DND-41 (cell line): Measurements from ENCODE around the gene SPEM2.
A peak's percentile ranks its signal among the peaks of the same experiment; 100 is the strongest.

Experiments
- ATAC-seq: fragments of 200-7000 bp; cut with Tn5 transposase; 3 replicates; pipeline ENCODE4 v1.9.1; 2021; ENCODE audit warnings: low read depth; ENCODE audit not compliant: insufficient read depth
- DNase-seq: peaks from one replicate; pipeline ENCODE4 v3.0.0-alpha.2; 2020
- H2AFZ ChIP-seq: 2 replicates; pipeline ENCODE4 v1.6.0; 2012; ENCODE audit warnings: low read depth, low read length
- H3K27ac ChIP-seq: 2 replicates; pipeline ENCODE4 v1.5.1; 2012; ENCODE audit warnings: low read length, inconsistent platforms
- H3K27me3 ChIP-seq: fragments of 200-600 bp; sonication (generic); 2 replicates; pipeline ENCODE4 v1.6.0; 2012; ENCODE audit warnings: low read length, mild to moderate bottlenecking, inconsistent platforms; ENCODE audit not compliant: insufficient read depth, poor library complexity
- H3K36me3 ChIP-seq: 2 replicates; pipeline ENCODE4 v1.5.1; 2012; ENCODE audit warnings: low read length, inconsistent platforms; ENCODE audit not compliant: insufficient read depth
- H3K4me1 ChIP-seq: 2 replicates; pipeline ENCODE4 v1.5.1; 2012; ENCODE audit warnings: mild to moderate bottlenecking, low read length; ENCODE audit not compliant: insufficient read depth
- H3K4me2 ChIP-seq: 2 replicates; pipeline ENCODE4 v1.6.0; 2012; ENCODE audit warnings: mild to moderate bottlenecking, moderate library complexity, low read length, inconsistent platforms; ENCODE audit not compliant: insufficient read depth
- H3K4me3 ChIP-seq, 2 experiments: fragments of 200-600 bp in 1 of 2; shearing (Covaris generic) in 1 of 2; 2 replicates each; pipeline ENCODE4 v1.5.1; 2012 to 2016; ENCODE audit warnings: inconsistent platforms in 2 of 2, low read length in 2 of 2, mild to moderate bottlenecking in 2 of 2, low read depth in 1 of 2, moderate library complexity in 1 of 2
- H3K79me2 ChIP-seq: 2 replicates; pipeline ENCODE4 v1.6.0; 2012; ENCODE audit warnings: low read length, inconsistent platforms; ENCODE audit not compliant: insufficient read depth
- H3K9ac ChIP-seq: 2 replicates; pipeline ENCODE4 v1.6.0; 2012; ENCODE audit warnings: low read depth, mild to moderate bottlenecking, inconsistent platforms, low read length, moderate library complexity
- H3K9me3 ChIP-seq: 2 replicates; pipeline ENCODE4 v1.5.1; 2012; ENCODE audit warnings: low read length, moderate library complexity, mild to moderate bottlenecking, inconsistent platforms; ENCODE audit not compliant: insufficient read depth, severe bottlenecking
- H4K20me1 ChIP-seq: 2 replicates; pipeline ENCODE4 v1.6.0; 2012; ENCODE audit warnings: low read length; ENCODE audit not compliant: insufficient read depth
- EZH2 ChIP-seq: IDR thresholded peaks from 3 replicates; pipeline ENCODE4 v1.6.1; 2012; ENCODE audit warnings: borderline replicate concordance, low read depth, mild to moderate bottlenecking, moderate library complexity, low read length, inconsistent platforms; ENCODE audit not compliant: severe bottlenecking
- TF ChIP-seq, protein P1 (sequence below): IDR thresholded peaks from 2 replicates; pipeline ENCODE4 v1.5.1; 2012; ENCODE audit warnings: borderline replicate concordance, low read length, moderate library complexity, mild to moderate bottlenecking; ENCODE audit not compliant: poor library complexity, severe bottlenecking; ENCODE audit errors: extremely low read depth

The SPEM2 gene

GRCh38 chr17:7435676-7436555 is 10.5 kb downstream of the SPEM2 start:
- peak overlapping the region; percentile 72 to 82 for H3K4me3 ChIP-seq
- peak; percentile 53 for DNase-seq
- H3K4me1 ChIP-seq = peaks cover 17% of the 10 kb centered on the region
- H2AFZ ChIP-seq = peak overlapping the region; percentile 86
- H3K36me3 ChIP-seq = peaks cover 4% of the 10 kb centered on the region; the same call in 1 of the 2 replicates
- peaks cover 15% of the 10 kb centered on the region for H3K79me2 ChIP-seq
- no peaks in the 10 kb centered on the region for H3K27me3 ChIP-seq
- no peak for TF ChIP-seq EZH2
- TF ChIP-seq, protein P1, sequence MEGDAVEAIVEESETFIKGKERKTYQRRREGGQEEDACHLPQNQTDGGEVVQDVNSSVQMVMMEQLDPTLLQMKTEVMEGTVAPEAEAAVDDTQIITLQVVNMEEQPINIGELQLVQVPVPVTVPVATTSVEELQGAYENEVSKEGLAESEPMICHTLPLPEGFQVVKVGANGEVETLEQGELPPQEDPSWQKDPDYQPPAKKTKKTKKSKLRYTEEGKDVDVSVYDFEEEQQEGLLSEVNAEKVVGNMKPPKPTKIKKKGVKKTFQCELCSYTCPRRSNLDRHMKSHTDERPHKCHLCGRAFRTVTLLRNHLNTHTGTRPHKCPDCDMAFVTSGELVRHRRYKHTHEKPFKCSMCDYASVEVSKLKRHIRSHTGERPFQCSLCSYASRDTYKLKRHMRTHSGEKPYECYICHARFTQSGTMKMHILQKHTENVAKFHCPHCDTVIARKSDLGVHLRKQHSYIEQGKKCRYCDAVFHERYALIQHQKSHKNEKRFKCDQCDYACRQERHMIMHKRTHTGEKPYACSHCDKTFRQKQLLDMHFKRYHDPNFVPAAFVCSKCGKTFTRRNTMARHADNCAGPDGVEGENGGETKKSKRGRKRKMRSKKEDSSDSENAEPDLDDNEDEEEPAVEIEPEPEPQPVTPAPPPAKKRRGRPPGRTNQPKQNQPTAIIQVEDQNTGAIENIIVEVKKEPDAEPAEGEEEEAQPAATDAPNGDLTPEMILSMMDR = peak; percentile 41
- H3K9ac ChIP-seq = peak overlapping the region; percentile 64
- peak; percentile 32 for ATAC-seq
- no peaks in the 10 kb centered on the region for H3K9me3 ChIP-seq
- peak overlapping the region; percentile 77 for H3K27ac ChIP-seq
- peak overlapping the region; percentile 90 for H3K4me2 ChIP-seq
- H4K20me1 ChIP-seq = no peaks in the 10 kb centered on the region

DNA sequence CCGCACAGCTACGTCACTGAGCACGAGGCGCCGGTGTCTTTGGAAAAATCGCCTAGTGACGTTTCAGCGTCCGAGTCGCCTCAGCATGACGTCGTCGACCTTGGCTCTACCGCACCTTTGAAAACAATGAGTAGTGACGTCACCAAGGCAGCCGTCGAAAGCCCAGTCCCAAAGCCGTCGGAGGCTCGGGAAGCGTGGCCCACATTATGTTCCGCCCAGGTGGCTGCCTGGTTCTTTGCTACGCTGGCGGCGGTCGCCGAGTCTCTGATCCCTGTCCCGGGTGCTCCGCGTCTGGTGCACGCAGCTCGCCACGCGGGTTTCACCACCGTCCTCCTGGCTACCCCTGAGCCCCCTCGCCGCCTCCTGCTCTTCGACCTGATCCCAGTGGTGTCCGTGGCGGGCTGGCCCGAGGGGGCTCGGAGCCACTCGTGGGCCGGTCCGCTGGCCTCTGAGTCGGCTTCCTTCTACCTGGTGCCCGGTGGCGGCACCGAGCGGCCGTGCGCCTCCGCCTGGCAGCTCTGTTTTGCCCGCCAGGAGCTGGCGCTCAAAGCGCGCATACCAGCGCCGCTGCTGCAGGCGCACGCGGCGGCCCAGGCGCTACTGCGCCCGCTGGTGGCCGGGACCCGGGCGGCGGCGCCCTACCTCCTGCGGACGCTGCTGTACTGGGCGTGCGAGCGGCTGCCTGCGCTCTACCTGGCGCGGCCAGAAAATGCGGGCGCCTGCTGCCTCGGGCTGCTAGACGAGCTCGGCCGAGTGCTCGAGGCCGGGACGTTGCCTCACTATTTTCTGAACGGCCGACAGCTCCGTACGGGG is 11.3 kb downstream of the SPEM2 start:
- Histone ChIP-seq H3K36me3 (peaks cover 4% of the 10 kb centered on the region; the same call in 1 of the 2 replicates), H3K4me1 (peaks cover 17% of the 10 kb centered on the region), H3K9ac (peak overlapping the region; percentile 64), H3K79me2 (peaks cover 15% of the 10 kb centered on the region), H4K20me1 (no peaks in the 10 kb centered on the region), H3K9me3 (no peaks in the 10 kb centered on the region), H2AFZ (no peak overlapping the region), H3K27ac (no peak overlapping the region; the same call in 1 of the 2 replicates), H3K4me2 (peak overlapping the region; percentile 90), H3K27me3 (no peaks in the 10 kb centered on the region), H3K4me3 (peak overlapping the region in 1 of 2 experiments; percentile 82; a peak in 2 of 4 replicates)
- ATAC-seq (peak; percentile 46), DNase-seq (peak; percentile 57)
- TF ChIP-seq EZH2 = no peak
- TF ChIP-seq, protein P1 = peak; percentile 53

DNA sequence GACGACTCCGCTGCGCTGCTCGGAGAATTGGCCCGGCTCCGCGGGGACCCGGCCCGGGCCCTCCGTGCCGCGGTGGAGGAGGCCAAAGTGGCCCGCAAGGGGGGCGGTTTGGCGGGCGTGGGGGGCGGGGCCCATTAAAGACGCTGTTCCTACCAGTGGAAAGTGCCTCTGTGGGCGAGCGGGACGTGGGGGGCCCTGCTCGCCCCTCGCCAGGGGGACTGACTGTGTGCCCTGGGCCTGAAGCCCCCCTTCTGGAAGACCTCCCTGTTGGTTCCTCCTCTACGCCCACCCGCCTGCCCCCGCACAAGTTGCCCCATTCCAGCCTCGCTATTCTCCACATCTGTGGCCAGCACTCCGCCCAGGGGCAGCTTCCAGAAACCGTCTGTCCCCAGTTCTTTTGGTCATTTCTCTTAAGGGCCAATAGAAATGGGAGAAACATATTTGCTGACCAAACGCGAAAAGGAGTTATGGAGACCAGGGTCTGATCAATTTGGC is 12.0 kb downstream of the SPEM2 start:
- no peaks in the 10 kb centered on the region for H3K9me3 ChIP-seq
- peaks cover 17% of the 10 kb centered on the region for H3K4me1 ChIP-seq
- DNase-seq = no peak
- TF ChIP-seq EZH2 = no peak
- TF ChIP-seq, protein P1 = no peak
- H3K36me3 ChIP-seq = peaks cover 4% of the 10 kb centered on the region; the same call in 1 of the 2 replicates
- H3K4me3 ChIP-seq = no peak overlapping the region
- H3K27me3 ChIP-seq = no peaks in the 10 kb centered on the region
- H3K27ac ChIP-seq = no peak overlapping the region
- ATAC-seq = no peak
- H2AFZ ChIP-seq = no peak overlapping the region
- H3K79me2 ChIP-seq = peaks cover 15% of the 10 kb centered on the region
- peak overlapping the region; percentile 39 for H3K4me2 ChIP-seq
- H4K20me1 ChIP-seq = no peaks in the 10 kb centered on the region
- no peak overlapping the region for H3K9ac ChIP-seq
